Neuronal stem cell (in vitro differentiated cells): Measurements from ENCODE around the gene RTP2.
A peak's percentile ranks its signal among the peaks of the same experiment; 100 is the strongest.

Source experiments
- DNase-seq: peaks from one replicate; pipeline ENCODE4 v3.0.0-alpha.2; 2013; ENCODE audit warnings: low spot score
- H2AFZ ChIP-seq: one replicate; pipeline ENCODE4 v1.6.1; 2013; ENCODE audit warnings: mild to moderate bottlenecking, low read length, inconsistent platforms
- H2AK5ac ChIP-seq: 2 replicates; pipeline ENCODE4 v1.6.1; 2013; ENCODE audit warnings: low read depth, mild to moderate bottlenecking, inconsistent platforms, low read length, moderate library complexity, mixed read lengths
- H2BK120ac ChIP-seq: 2 replicates; pipeline ENCODE4 v1.6.1; 2013; ENCODE audit warnings: low read depth, mild to moderate bottlenecking, inconsistent platforms, low read length, moderate library complexity, mixed read lengths
- H2BK12ac ChIP-seq: one replicate; pipeline ENCODE4 v1.6.1; 2013; ENCODE audit warnings: low read length, inconsistent platforms
- H2BK15ac ChIP-seq: 2 replicates; pipeline ENCODE4 v1.6.1; 2013; ENCODE audit warnings: mild to moderate bottlenecking, low read length, inconsistent platforms, mixed read lengths
- H2BK5ac ChIP-seq: one replicate; pipeline ENCODE4 v1.6.1; 2013; ENCODE audit warnings: inconsistent platforms, mild to moderate bottlenecking, low read length, moderate library complexity
- H3K14ac ChIP-seq: one replicate; pipeline ENCODE4 v1.6.1; 2013; ENCODE audit warnings: low read length, inconsistent platforms
- H3K18ac ChIP-seq: 2 replicates; pipeline ENCODE4 v1.6.1; 2013; ENCODE audit warnings: low read length, inconsistent platforms
- H3K23ac ChIP-seq: 2 replicates; pipeline ENCODE4 v1.6.1; 2013; ENCODE audit warnings: low read depth, mild to moderate bottlenecking, mixed read lengths, low read length, inconsistent platforms; ENCODE audit not compliant: poor library complexity
- H3K27ac ChIP-seq: replicated peaks from 3 replicates; pipeline ENCODE4 v1.5.1; 2013; ENCODE audit warnings: low read length, inconsistent platforms
- H3K27me3 ChIP-seq, 3 experiments: 2 replicates each; pipeline ENCODE4 v1.6.1; 2013; ENCODE audit warnings: low read length in 3 of 3, mild to moderate bottlenecking in 2 of 3, inconsistent platforms in 1 of 3, low read depth in 1 of 3, mixed read lengths in 1 of 3, moderate library complexity in 1 of 3; ENCODE audit not compliant: control insufficient read depth in 3 of 3, insufficient read depth in 3 of 3
- H3K36me3 ChIP-seq, 2 donors: replicated peaks in 1 of 2; 2 replicates each; pipeline ENCODE4 v1.6.1; 2013; ENCODE audit warnings: low read length in 2 of 2; ENCODE audit not compliant: control insufficient read depth in 2 of 2, insufficient read depth in 2 of 2
- H3K4ac ChIP-seq: 2 replicates; pipeline ENCODE4 v1.6.1; 2013; ENCODE audit warnings: inconsistent platforms, mild to moderate bottlenecking, low read length, moderate library complexity
- H3K4me1 ChIP-seq, 2 donors: 1 replicate in 1 of 2; 2 replicates in 1 of 2; pipeline ENCODE4 v1.6.1; 2013; ENCODE audit warnings: low read length in 2 of 2, low read depth in 1 of 2; ENCODE audit not compliant: control insufficient read depth in 2 of 2, insufficient read depth in 1 of 2
- H3K4me2 ChIP-seq: one replicate; pipeline ENCODE4 v1.6.1; 2013; ENCODE audit warnings: mild to moderate bottlenecking, low read length, inconsistent platforms; ENCODE audit not compliant: insufficient read depth, poor library complexity, severe bottlenecking
- H3K4me3 ChIP-seq, 2 donors: 2 replicates each; pipeline ENCODE4 v1.5.1; 2013; ENCODE audit warnings: low read length in 2 of 2, mild to moderate bottlenecking in 2 of 2, inconsistent platforms in 1 of 2, moderate library complexity in 1 of 2
- H3K79me1 ChIP-seq: one replicate; pipeline ENCODE4 v1.6.1; 2013; ENCODE audit warnings: low read depth, mild to moderate bottlenecking, inconsistent platforms, low read length, moderate library complexity
- H3K9ac ChIP-seq: one replicate; pipeline ENCODE4 v1.6.1; 2013; ENCODE audit warnings: mild to moderate bottlenecking, low read depth, low read length, inconsistent platforms; ENCODE audit not compliant: poor library complexity
- H3K9me3 ChIP-seq, 2 donors: replicated peaks in 1 of 2; 2 replicates each; pipeline versions ENCODE3 to v1.6.1; 2013; ENCODE audit warnings: low read length in 2 of 2, mild to moderate bottlenecking in 2 of 2, inconsistent platforms in 1 of 2, low read depth in 1 of 2, mixed read lengths in 1 of 2, moderate library complexity in 1 of 2; ENCODE audit not compliant: control insufficient read depth in 2 of 2, insufficient read depth in 1 of 2
- H4K8ac ChIP-seq: one replicate; pipeline ENCODE4 v1.6.1; 2013; ENCODE audit warnings: low read depth, mild to moderate bottlenecking, inconsistent platforms, low read length, moderate library complexity
- H4K91ac ChIP-seq: one replicate; pipeline ENCODE4 v1.6.1; 2013; ENCODE audit warnings: low read length, low read depth, mild to moderate bottlenecking, inconsistent platforms; ENCODE audit not compliant: poor library complexity
- WGBS, 2 donors: extraction: QIAGEN DNeasy Blood & Tissue Kit; methylation state at CpG; one replicate each; pipeline ENCODE4 v1.1.7; 2013; ENCODE audit warnings: missing lambda C conversion rate in 2 of 2, mixed read lengths in 1 of 2; ENCODE audit not compliant: insufficient read length in 2 of 2, insufficient replicate concordance in 1 of 2; ENCODE audit errors: extremely low coverage in 2 of 2; 5-methylcytosine and 5-hydroxymethylcytosine counted together

RTP2 gene

GRCh38 chr3:187722206-187722612 is 19.9 kb upstream of the RTP2 start:
- no peak overlapping the region for H2AK5ac ChIP-seq
- no peak overlapping the region for H3K9ac ChIP-seq
- H3K27ac ChIP-seq, result no peak overlapping the region
- peaks cover 3 to 7% of the 10 kb centered on the region in 2 donors for H3K4me1 ChIP-seq
- H2BK15ac ChIP-seq, result no peak overlapping the region
- no peak overlapping the region for H3K4ac ChIP-seq
- H2BK5ac ChIP-seq, result no peak overlapping the region
- peak overlapping the region; percentile 75 for H3K23ac ChIP-seq
- no peak overlapping the region for H3K4me3 ChIP-seq
- no peak overlapping the region for H2AFZ ChIP-seq
- H4K8ac ChIP-seq, result no peak overlapping the region
- no CpG with 5 or more reads among the region's 10 CpGs for WGBS, 2 donors
- no peaks in the 10 kb centered on the region for H3K27me3 ChIP-seq
- no peak overlapping the region for H2BK120ac ChIP-seq
- H3K36me3 ChIP-seq, result peaks cover 26 to 41% of the 10 kb centered on the region in 2 donors
- H3K18ac ChIP-seq, result no peak overlapping the region
- no peaks in the 10 kb centered on the region for H3K9me3 ChIP-seq
- no peak for DNase-seq
- H3K14ac ChIP-seq, result no peak overlapping the region
- H3K4me2 ChIP-seq, result no peak overlapping the region
- no peak overlapping the region for H2BK12ac ChIP-seq
- no peak overlapping the region for H4K91ac ChIP-seq
- no peaks in the 10 kb centered on the region for H3K79me1 ChIP-seq

- Histone ChIP-seq H3K4ac (no peak overlapping the region), H3K9ac (no peak overlapping the region), H3K4me3 (no peak overlapping the region), H3K4me1 (peaks cover 3 to 7% of the 10 kb centered on the region in 2 donors), H2AFZ (no peak overlapping the region), H2BK120ac (no peak overlapping the region), H4K91ac (no peak overlapping the region), H3K9me3 (no peaks in the 10 kb centered on the region), H3K18ac (no peak overlapping the region), H3K23ac (no peak overlapping the region), H3K27me3 (no peaks in the 10 kb centered on the region), H3K79me1 (no peaks in the 10 kb centered on the region), H3K36me3 (peaks cover 19 to 32% of the 10 kb centered on the region in 2 donors), H2BK15ac (no peak overlapping the region), H3K14ac (no peak overlapping the region), H3K4me2 (no peak overlapping the region), H4K8ac (no peak overlapping the region), H2BK12ac (no peak overlapping the region), H3K27ac (no peak overlapping the region), H2AK5ac (no peak overlapping the region), H2BK5ac (no peak overlapping the region)
- WGBS, 2 donors, result no CpG with 5 or more reads among the region's 8 CpGs
- DNase-seq, result no peak
Measured at GRCh38 chr3:187721055-187721454, 18.7 kb upstream of the RTP2 start.

GRCh38 chr3:187720337-187720670 is 17.9 kb upstream of the RTP2 start:
- Histone ChIP-seq H3K27me3 (peaks cover 0 to under 1% (median 0%) of the 10 kb centered on the region in 3 experiments), H2BK120ac (no peak overlapping the region), H3K9me3 (no peaks in the 10 kb centered on the region), H3K4me2 (no peak overlapping the region), H2AK5ac (no peak overlapping the region), H2AFZ (no peak overlapping the region), H4K8ac (no peak overlapping the region), H3K36me3 (peaks cover 14 to 24% of the 10 kb centered on the region in 2 donors), H3K4ac (no peak overlapping the region), H2BK15ac (no peak overlapping the region), H3K14ac (no peak overlapping the region), H2BK5ac (no peak overlapping the region), H3K4me3 (no peak overlapping the region), H2BK12ac (no peak overlapping the region), H3K27ac (no peak overlapping the region), H3K9ac (no peak overlapping the region), H4K91ac (no peak overlapping the region), H3K23ac (no peak overlapping the region), H3K4me1 (peaks cover 3 to 7% of the 10 kb centered on the region in 2 donors), H3K79me1 (no peaks in the 10 kb centered on the region), H3K18ac (no peak overlapping the region)
- WGBS, 2 donors, result no CpG with 5 or more reads among the region's 2 CpGs
- DNase-seq, result no peak

GRCh38 chr3:187719628-187720336 is 17.4 kb upstream of the RTP2 start:
- peak overlapping the region; percentile 53 for H2AK5ac ChIP-seq
- H3K79me1 ChIP-seq, result no peaks in the 10 kb centered on the region
- peaks cover 11 to 20% of the 10 kb centered on the region in 2 donors for H3K36me3 ChIP-seq
- no peak overlapping the region for H4K8ac ChIP-seq
- H3K27me3 ChIP-seq, result peaks cover 0 to 5% (median 0%) of the 10 kb centered on the region in 3 experiments
- no peak overlapping the region for H3K9ac ChIP-seq
- no peak overlapping the region for H3K27ac ChIP-seq
- peak overlapping the region; percentile 26 for H2AFZ ChIP-seq
- H3K4ac ChIP-seq, result no peak overlapping the region
- H3K18ac ChIP-seq, result no peak overlapping the region
- H4K91ac ChIP-seq, result no peak overlapping the region
- H3K4me3 ChIP-seq, result no peak overlapping the region
- no peak overlapping the region for H2BK120ac ChIP-seq
- no peak for DNase-seq
- no peak overlapping the region for H2BK15ac ChIP-seq
- no peak overlapping the region for H2BK5ac ChIP-seq
- no peak overlapping the region for H3K4me2 ChIP-seq
- peaks cover 3 to 7% of the 10 kb centered on the region in 2 donors for H3K4me1 ChIP-seq
- H3K9me3 ChIP-seq, result no peaks in the 10 kb centered on the region
- H3K23ac ChIP-seq, result no peak overlapping the region
- WGBS, 2 donors, result no CpG with 5 or more reads among the region's 6 CpGs
- H2BK12ac ChIP-seq, result no peak overlapping the region
- peak overlapping the region; percentile 91 for H3K14ac ChIP-seq
